ENCODE measurements around the gene CACNA2D4. TPM values are rescaled to one million over a fixed set of nuclear protein-coding genes. Genes with fewer than 3 reads are reported as not detected.

CACNA2D4 gene
- total RNA-seq, 1 donor from 2014 or later, result 0.83 TPM

DNA sequence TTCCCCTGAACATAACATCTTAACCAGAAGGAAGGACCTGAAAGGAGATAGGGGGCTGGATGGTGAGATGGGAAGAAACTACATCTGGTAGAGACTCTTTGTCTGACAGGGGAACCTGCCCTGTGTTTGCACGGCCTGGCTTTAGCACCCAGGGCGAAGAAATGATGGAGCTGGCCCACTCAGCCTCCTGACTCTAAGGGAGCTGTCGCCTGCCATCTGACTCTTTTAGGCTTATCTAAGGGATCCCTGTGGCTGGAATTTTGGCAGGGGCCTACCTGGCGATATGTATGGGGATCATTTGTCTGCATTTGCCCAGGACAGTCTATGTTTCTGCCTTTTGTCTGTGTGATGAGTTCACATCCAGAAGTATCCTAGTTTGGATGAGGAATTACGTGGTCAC is 15.6 kb upstream of the CACNA2D4 start:
- ATAC-seq (no peak), DNase-seq (ENCODE audit: low spot score) (peak; percentile 31)

DNA sequence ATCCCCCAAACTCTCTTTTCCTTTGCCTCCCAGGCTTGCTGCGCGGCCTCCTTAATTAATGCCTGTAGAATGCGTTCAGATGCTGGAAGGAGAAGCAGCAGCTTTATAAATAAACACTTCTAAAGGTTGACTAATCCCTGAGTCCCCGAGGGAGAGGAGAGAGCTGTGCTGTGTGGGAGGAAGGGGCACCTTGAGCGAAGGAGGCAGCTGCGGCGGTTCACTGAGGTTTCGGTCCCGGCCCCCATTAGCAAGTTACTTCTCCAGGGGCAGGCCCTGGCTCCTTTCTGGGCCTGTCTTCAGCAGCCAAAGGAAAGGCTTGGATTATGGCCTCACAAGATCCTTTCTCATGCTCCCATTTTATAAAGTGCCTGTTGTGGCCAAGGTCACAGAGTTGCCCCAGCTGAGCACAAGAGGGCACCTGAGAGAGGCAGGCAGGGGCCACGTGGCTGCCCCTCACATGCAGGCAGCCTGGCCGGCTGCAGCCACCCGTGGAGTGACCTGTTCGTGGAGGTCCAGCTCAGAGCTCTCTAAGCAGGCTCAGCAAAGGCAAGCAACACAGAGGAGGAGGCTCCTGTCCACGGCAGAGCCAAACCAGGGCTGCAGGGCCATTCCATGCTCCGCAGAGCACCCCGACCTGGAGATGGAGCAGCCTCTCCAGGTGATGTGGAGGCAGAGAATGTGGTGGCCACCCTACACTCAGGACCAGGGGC is 15.0 kb upstream of the CACNA2D4 start:
- peak; percentile 19 for DNase-seq (ENCODE audit: low spot score)

DNA sequence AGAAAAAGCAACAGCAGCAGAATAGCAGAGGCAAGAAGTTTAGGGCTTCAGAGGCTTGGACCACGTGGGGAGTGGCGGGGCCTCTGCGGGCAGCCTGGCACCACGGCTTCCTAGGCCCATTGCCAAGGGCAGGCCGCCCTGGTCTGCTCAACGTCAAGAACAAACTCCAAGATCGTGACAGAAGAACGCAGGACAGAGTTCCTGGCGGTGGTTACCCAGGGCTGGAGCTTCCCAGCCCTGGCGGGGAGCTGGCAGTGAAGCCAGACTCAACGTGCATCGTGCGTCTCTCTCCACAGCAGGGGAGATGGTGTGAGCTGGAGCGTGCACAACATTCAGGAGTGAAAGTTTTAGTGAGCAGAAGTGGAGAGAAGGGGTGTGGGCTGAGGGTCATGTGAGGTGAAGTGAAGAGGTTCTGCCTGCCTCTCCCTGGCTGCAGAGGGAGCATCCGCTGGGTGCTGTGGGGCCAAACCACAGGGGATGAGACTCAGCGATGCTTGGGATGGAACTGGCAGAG is 13.9 kb upstream of the CACNA2D4 start:
- peak; percentile 50 for ATAC-seq

More for the DNA sequence above, 15.0 kb upstream of the CACNA2D4 start:
- ATAC-seq, result no peak

DNA sequence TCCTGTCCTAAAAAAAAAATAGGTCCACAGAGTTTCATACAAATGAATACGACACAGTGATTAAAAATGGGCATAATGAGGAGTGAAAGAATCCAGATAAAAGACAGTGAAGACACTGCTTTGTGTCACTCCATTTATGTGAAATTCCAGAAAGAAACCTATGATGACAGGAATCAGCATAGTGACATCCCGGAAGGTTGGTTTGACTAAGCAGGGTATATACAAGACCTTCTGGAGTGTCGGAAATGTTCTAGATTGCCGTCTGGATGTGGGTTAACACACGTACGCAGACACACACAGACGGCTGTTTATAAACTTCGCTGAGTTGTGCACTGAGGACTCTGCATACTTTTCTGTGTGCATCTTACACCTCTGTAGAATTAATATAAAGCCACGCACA is 13.2 kb upstream of the CACNA2D4 start:
- no peak for DNase-seq (ENCODE audit: low spot score)
- ATAC-seq, result no peak

More for the DNA sequence above, 13.9 kb upstream of the CACNA2D4 start:
- DNase-seq (ENCODE audit: low spot score), result peak; percentile 69

DNA sequence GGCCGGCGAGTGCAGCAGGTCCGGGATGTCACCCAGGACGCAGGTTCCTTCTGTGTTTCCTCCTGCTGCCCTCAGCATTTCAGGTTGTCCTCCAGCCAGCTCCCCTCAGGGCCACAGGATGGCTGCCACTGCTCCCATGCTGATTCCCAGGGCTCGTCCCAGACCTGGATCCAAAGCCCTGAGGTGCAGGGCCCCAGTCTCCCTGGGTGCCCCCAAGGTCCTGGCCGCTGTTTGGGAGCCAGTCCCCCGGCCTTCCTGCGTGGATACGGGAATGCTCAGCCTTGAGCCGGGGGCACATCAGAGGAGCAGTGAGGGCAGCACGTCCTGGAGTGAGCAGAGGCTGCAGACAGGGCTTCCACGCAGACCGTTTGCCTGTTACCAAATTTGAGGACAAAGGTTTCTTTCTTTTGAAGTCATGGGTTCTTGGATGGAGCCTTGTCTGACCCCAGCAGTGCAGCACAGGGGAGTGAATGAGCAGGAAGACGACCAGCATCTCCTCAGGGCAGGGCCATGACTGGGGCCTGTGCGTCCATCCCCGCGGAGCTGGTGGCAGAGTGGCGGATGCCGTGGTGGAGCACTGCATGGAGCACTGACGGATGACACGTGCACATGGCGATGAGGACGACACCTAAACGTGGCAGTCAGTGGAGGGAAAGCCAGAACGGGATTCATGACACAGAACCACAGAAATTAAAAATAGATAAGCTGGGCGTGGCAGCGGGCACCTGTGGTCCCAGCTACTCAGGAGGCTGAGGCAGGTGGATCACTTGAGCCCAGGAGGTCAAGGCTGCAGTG is 12.5 kb upstream of the CACNA2D4 start:
- peak; percentile 38 for DNase-seq (ENCODE audit: low spot score)
- no peak for ATAC-seq

DNA sequence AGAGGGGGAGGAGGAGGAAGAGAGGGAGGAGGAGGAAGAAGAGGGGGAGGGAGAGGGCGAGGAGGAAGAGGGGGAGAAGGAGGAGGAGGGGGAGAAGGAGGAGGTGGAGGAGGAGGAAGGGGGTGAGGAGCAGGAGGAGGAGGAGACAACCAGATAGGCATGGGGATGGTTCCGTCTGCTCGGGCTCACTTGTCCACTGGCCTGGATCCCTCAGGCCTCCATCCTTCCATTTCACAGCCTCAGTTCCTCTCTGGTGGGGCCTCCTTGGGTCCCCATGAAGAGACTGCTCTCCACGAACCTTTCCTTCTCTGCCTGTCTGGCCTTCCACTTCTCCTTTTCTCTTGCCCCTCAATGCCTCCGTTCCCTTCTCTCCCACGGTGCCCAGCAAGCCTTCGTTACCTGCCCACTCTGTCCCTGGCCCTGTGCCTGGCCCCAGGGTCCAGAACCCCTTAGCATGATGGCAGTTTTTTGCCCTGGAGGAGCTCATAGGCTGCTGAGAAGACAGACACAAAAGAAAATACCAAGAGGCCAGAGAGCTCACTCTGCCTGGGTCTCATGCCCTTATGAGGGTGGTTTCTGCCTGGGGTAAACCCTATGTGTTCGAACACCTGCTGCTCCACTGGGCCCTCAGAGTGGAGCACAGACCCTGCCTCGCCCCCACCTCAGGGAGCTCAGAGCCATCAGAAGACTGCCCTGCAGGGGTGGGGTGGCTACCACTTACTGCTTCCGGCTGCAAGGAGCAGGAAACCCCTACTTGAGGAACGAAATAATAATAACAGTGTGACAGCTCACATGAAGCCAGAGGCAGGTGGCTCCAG is 11.7 kb upstream of the CACNA2D4 start:
- DNase-seq (ENCODE audit: low spot score) (peak; percentile 39), ATAC-seq (no peak)

DNA sequence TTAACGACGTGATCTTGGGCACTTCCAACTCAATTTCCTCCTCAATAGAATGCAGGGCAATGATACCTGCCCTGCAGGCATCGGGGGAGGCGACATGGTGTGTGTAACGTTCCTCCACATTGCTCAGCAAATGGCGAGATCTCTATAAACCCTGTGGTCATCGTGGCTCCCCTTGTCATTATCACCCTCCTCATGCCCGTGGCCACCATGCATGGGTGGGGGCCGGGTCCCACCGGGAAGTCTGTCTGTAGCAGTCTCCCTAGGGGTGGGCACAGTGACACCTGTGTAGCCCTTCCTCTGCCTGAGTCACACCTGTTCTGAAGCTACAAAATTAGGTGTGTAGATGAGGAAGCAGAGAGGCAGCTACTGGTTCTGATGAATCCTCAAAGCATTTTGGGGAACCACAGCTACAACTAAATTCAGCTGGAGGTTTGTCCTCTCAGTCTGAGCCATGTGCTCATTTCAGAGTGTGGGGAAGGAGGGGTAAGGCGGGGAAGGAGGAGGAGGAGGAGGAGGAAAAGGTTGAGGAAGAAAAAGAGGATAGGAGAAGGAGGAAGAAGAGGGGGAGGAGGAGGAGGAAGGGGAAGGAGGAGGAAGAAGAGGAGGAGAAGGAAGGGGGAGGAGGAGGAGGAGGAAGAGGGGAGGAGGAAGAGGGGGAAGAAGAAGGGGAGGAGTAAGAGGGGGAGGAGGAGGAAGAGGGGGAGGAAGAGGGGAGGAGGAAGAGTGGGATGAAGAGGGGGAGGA is 11.0 kb upstream of the CACNA2D4 start:
- ATAC-seq (no peak), DNase-seq (ENCODE audit: low spot score) (peak; percentile 28)

DNA sequence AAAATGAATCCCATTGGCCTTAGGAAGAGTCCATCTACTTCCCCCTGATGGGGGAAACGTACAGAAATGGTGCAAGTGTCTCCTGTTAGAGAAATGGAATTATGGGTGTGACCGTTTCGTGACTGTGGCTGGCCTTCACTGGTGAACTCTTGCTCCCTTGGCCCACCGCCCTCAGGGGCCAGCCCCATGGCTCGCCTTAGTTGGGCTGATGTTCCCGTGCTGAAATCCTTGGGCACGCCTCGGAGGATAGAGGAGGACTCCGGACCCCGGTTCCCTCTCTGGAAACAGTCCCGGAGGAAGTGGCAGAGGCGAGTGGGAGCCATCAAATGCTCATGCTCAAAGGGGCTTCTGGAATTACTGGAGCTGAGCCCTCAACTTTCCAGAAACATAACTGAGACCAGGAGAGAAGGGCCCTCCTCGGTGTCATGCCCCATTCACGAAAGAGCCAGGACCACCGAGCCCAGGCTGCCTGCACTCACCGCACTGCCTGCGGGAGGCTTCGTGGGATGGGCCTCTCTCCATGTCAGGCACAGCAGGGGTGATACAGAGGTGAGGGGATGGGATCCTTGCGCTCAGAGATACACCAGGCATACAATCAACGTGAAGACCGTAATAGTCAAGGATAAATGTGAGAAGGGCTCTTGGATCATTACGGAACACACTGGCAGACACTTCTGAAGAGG is 10.1 kb upstream of the CACNA2D4 start:
- DNase-seq (ENCODE audit: low spot score), result peak; percentile 41
- ATAC-seq, result no peak

DNA sequence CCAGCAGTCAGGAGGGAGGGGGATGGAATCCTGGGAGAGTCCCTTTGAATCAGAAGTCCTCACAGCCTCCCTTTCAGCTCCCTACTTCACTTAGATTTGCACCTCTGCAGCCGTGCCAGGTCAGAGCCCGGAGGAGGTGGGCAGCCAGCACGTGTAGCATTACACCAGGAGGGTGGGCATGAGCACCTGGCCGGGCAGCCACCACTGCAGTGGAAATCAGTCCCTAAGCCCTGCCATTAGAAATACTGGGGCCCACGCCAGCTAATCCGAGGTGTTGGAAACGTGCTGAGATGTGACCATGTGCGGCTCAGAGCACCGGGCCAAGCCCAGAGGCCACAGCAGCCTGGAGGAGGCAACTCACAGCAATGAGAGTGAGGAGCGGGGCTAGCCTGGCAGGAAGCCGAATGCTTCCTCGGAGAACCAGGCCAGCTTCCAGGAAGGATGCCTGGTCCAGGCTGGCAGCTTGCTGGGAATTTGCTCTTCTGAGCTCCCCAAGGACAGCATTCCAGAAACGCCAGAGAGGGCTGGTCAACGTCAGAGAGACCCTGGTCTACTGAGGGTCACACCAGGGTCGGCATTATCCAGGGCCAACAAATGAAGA is 9.4 kb upstream of the CACNA2D4 start:
- DNase-seq (ENCODE audit: low spot score) (peak; percentile 44), ATAC-seq (no peak)

DNA sequence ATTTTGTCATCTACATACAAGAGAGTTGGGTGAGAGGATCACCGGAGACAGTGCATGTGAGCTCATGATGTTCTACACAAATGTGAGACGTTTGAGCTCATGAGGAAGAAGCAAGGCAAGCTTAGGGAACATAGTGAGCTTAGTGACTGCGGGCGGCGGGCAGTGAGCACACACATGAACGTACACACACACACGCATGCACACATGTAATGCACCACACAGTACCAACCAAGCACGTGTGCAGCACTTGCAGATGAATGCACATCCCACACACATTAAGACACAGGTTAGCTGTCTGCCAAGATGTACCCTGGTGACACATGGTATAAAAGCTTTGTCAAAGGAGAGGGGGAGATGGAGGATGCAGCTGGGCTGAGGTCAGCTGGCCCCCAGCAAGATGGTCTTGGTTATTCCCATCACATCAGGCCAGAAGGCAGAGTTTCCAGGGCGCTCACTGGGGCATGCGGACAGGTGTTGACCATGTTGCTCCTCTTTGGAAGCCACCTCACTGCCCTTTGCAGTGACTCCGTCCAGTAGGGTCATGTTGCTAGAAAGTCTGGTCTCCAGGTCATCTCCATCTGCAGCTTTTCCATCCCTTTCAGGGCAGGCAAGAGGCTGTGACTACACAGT is 8.7 kb upstream of the CACNA2D4 start:
- DNase-seq (ENCODE audit: low spot score) (peak; percentile 19), ATAC-seq (no peak)

DNA sequence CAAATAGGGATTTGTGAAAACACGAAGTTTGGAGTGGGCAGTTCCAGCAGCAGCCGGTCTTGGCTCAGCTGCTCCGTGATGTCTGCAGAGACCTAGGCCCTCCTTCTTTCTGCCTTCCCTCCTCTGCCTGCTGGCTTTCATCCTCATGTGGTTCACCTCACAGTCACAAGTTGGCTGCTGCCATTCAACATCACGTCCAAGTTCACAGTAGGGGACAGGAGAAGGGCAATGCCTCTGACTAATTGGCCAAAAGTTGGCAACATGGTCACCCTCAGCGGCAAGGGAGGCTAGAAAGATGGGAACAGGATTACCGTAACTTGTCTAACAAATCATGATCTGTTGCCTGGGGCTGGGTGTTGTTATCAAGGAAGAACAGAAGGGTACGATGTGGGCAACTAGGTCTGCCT is 7.8 kb upstream of the CACNA2D4 start:
- ATAC-seq, result no peak
- peak; percentile 29 for DNase-seq (ENCODE audit: low spot score)

DNA sequence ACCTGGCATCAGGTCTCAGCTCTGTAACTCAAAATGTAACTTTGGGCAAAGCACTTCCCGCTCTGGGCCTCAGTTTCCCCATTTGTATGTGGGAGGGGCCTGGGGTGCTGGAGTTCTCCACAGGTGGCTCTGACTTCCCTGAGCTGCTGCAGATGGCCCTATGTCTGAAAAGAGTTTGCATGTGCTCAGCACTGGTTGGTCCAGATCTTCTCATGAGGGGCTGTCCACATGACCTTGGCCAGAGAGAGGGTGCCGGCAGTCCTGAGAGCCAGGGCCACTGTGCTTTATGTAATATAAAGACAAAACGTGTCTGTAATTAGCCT is 7.2 kb upstream of the CACNA2D4 start:
- ATAC-seq, result no peak
- DNase-seq (ENCODE audit: low spot score), result no peak

DNA sequence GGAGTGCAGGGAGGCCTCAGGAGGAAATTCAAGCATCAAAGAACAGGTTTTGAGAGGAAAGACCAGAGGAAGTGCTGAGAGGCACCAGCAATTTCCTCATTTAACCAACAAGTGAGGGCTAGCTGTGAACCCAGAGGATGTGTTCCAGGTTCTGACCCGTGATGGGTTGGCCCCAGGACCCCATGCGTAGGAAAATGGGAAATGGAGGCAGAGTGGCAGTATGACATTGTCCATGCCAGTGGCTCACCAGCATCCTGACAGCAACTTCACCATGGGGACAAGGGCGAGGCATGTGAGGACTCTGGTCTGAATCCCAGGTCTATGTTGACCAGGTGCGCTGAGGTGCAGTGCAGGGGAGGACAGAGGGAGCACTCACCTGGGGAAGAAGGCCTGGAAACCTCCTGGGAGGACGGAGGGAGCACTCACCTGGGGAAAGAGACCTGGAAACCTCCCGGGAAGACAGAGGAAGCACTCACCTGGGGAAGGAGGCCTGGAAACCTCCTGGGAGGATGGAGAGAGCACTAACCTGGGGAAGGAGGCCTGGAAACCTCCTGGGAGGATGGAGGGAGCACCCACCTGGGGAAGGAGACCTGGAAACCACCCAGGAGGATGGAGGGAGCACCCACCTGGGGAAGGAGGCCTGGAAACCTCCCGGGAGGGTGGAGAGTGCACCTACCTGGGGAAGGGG is 6.7 kb upstream of the CACNA2D4 start:
- no peak for ATAC-seq
- DNase-seq (ENCODE audit: low spot score), result peak; percentile 26

DNA sequence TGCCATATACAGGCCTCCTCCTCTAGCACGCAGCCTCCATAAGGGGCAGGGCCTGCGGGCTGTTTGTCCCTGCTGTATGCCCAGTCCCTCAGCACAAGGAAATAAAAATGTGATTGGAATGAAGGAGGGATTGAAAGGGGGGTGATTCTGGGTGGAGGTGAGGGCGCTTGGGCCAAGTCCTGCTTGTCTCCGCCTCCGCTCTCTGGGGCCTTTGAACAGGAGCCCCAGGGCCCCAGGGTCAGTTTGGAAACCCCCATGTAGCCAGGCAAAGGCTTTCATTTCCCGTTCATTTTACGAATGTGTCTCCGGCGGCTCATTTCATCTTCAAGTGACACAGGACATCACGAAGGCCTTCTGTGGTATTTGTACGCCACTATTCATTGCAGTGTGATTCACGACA is 4.5 kb upstream of the CACNA2D4 start:
- DNase-seq (ENCODE audit: low spot score) (peak; percentile 28), ATAC-seq (no peak)

DNA sequence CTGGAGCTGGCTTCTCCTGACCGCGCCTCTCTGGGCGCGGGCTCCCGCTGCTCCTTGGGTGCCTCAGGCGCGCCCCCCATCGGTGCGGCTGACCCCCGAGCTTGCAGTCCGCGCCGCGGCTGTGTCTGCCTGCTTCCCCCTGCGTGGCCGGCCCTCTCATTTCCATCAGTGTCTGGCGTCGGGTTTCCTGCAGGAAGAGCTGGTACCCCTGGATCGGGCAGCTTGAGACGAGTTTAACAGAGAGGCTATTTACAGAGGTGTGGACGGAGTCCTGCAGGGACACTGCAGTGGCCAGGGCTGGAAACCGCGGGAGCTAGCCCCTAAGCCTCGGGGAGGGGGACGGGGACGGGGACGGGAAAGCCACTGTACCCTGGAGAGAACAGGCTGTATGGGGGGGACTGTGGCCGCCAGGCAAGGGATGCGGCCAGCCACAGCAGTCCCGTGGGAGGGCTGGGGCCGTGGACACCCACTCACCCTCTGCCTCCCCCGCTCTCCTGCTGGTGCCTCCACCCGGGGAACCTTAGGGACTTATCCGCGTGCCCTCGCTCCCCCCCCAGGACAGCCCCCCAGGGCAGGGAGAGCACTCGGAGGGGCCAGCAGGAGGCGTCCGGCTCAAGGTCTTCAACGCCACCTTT is 3.7 kb upstream of the CACNA2D4 start:
- peak; percentile 41 for DNase-seq (ENCODE audit: low spot score)
- no peak for ATAC-seq

DNA sequence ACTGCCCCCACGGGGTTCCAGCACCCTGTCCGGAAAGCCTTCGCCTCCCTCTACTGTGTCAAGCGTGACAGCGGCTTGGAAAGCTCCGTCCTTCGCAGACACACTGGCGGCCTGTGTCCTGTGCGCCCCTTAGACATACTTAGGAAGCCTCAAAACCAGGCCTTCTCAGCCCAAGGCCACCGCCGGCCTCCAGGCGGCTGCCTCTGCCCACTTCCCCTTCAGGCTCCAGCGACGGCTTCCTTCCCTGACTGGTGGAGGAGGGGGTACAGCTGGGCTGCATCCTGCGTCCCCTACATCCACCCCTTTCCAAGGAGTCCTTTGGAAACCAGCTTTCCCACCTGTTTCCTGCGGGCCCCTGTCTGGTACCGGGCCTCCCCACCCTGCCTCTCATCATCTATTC is 2.5 kb upstream of the CACNA2D4 start:
- no peak for ATAC-seq
- DNase-seq (ENCODE audit: low spot score), result peak; percentile 43

DNA sequence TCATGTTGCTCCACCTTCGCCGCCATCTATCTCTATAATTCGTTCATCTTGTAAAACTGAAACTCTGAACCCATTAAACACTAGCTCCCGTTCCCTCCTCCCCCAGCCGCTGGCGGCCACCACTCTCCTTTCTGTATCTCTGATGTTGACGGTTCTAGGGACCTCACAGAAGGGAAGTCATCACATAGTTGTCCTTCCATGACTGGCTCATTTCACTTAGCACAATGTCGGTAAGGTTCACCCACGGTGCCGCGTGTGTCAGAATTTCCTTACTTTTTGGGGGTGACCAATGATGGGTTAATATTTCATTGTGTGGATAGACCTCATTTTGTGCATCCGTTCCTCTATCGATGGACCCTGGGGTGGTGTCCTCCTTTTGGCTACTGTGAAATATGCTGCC is 2.0 kb upstream of the CACNA2D4 start:
- peak; percentile 18 for DNase-seq (ENCODE audit: low spot score)

DNA sequence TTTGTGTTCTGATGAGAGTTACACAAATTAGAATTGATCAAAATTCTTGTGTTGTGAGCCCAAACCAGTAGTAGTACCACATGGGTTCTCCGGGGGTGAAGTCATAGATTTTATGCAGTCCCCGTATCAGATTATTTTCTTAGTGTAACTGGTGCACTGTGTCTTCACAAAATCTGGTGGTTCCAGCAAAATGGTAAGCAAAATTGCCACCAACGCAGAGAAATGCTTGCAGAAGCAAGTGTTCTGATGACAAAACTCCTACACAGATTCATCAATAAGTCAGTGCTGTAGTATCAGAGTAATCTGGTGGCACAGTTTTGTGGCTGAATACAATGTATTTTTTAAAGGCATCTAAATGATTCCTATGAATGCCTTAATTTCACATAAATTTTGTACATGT is 1.3 kb upstream of the CACNA2D4 start:
- DNase-seq (ENCODE audit: low spot score) (no peak), ATAC-seq (no peak)

More for the DNA sequence above, 2.0 kb upstream of the CACNA2D4 start:
- no peak for ATAC-seq

All from left lobe of liver (tissue), 2 donors.